GM19455 (cell line): ENCODE measurements around the gene NELFB.

ENCODE experiments used
- ATAC-seq: cut with Tn5 transposase; IDR thresholded peaks from one replicate; pipeline ENCODE4 v1.9.1; 2021; ENCODE audit not compliant: unreplicated experiment

The NELFB gene

DNA sequence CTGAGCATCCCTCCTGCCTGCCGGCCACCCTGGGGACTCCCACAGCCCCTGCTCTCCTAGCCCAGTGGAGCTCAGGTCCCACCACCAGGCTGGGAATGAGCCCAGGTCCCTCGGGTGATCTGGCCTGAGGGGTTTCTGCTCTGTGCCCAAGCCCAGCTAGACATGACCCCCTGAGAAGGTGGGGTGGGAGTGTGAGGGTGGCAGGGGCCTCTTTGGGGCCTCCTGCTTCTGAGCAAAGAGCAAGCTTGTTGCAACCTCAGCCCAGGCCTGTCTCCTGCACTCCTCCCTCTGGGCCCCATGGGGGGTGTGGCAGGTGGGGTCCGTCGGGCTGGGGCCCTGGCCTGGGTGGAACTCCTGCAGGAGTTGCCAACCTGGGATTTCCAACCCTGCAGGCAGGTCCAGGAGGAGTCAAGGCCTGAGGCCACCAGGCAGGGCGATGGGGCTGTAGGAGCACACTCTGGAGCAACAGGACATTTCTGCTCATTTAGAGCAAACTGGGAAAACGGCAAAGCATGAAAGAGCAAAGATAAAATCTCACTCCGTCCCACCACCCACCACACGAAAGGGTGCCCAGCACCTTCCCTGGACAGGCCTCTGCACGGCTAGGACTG, 58.3 kb downstream of the NELFB start:
- no peak for ATAC-seq

DNA sequence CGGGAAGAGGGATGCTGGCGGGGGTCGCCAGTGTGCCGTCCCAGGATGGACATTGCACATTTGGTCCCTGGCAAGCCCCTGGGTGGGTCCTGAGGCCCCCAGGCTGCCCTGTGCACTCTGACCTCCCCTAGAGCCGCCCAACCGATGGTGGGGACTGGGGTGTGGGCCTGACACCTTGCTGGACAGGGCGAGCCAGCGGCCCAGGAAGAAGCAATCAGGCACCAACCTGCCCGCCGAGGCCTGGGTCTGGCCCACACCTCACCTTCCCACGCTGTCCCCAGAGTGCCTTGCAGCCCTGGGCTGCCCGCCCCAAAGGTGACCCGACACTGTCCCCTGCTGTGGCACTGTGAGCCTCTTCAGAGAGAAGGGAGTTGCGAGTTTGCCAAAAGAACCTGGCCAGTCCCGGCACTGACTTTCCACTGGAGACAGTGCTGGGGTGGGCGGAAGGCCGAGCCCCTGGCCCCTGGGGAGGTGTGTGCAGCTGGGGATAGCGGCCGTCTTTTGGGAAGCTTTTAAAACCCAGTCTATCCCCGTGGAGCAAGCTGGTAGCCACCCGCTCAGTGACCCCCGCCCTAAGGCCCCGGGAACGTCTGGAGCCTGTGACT, 58.9 kb downstream of the NELFB start:
- no peak for ATAC-seq

DNA sequence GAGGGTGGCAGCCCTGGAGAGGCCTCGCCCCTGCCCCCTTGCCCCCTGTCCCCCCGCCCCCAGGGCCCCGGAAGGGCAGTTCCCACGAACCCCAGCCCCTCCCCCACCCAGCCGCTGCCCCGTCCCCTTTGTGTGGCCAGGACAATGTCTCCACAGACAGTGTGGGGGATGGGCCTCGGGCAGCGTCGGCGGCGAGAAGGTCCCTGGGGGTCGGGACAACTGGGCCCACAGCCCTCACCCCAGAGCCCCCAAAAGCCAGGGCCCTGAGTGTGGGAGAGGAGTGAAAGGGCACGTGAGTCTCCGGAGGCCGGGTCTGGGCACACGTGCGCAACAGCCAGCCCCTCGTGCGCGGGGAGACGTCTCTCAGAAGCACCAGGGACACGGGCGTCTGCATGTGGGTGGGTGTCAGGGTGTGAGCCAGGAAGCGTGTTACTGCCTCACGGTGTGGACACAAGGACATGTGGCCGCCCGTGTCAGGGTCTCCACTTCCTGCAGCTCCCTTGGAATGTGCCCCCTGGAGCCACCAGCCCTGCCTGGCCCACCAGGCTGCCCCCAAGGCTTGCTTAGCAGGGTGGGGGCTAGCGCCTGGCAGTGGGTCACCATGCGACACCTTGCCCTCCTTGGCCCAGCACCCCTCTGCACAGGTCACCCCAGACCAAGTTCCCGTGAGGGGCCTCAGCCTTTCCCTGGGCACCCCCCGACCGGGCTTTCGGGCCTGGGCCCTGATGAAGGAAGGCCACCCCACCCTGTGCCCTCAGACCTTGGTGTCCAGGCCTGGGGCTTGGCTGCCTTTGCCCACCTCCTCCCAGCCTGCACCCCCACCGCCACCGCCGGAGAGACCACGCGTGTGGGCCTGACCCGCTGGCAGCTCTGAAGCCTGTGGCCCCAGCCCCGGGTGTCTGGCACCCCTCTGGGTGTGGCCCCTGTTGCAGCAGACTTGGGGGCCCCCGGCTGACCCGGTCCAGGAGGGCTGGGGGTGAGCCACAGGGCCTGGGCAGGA, 59.7 kb downstream of the NELFB start:
- no peak for ATAC-seq

DNA sequence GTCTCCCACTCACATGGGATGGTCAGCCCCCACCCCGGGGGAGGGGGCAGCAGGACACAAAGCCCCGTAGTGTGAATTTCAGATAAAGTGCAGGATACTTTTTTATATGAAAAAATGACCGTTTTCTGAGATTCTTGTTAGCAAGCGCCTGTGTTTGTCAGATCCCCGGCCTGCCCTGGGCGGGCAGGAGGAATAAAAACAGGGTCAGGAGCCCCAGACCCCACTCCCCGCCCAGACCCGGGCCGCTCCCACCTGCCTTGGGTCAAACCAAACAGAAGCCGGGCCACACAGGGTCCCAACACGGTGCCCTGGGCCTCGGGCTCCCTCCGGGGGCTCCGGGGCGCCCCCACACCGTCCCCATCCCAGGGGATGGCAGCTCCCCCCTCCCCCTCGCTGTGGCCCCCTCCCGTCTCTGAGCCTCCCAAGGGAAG, 60.5 kb downstream of the NELFB start:
- ATAC-seq = no peak

DNA sequence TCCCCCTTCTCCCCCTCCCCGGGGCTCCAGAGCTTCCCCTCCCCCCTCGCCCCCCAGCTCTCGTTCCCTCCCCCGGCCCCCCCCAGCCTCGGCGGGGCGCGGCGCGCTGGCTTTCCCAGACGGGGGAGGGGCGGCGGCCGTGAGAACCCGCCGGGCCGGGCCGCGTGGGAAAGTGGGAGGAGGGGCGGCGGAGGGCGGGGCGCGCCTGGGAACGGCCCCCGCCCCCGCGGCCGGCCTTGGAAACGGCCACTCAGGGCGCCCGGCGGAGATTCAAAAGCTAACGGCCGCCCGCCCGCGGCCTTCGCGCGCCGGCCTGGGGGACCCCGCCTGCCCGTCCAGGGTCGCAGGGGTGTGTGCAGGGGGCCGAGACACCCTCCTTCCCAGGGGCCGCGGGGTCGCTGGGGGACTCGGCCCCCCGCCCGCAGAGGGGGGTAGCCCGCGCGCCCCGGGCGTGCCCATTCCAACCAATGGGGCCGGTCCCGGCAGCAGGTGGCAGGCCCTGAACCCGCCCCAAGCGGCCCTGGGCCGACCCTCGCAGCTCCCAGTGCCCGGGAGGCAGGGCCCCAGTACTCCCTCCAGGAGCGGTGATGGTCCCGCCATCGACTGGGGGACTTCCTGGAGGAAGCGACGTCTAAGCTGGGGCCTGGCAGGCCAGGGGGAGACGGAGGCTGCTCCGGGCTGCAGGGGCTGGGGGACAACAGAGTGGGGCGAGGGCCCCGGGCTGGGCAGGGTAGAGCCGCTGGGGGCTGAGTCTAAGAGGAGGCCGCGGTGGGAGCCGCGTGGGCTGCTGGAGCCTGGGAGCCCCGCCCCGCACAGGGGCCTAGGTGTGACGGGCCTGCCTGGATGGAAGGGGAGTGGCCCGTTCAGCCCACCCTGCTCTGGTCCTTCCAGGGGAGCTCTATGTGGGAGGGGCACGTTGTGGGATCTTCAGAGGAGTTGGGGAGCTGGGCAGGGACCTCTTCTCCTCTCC, 61.2 kb downstream of the NELFB start:
- no peak for ATAC-seq

DNA sequence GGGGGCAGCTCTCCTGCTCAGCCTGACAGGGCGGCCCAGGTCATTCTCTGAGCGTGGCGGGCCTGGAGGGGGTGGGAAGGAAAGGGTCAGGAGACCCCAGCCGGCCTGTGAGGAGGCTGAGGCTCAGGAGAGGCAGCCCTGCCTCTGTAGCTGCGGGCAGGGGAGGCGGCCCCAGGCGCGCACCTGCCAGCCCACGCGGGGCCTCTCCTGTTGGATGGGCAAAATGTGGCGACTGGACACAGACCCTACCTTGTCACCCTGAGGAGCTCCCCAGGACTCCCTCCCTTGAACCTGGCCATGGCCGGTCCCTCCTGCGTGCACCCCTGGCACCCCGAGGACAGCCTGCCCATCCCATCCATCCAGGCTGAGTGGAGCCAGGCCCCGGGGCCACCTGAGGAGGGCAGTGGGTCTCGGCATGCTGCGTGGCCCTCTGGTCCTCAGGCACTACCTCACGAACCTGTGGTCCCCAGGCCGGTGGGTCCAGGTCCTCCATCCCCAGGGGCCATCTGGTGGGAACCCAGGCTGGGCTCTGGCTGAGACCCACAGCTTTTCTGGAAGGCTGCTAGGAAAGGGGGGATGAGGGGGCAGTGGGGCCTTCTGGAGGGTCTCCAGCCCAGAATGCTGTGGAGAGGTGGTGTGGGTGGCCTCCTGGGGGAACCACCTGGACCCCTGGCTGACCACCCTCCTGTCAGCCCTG, 62.0 kb downstream of the NELFB start:
- no peak for ATAC-seq

DNA sequence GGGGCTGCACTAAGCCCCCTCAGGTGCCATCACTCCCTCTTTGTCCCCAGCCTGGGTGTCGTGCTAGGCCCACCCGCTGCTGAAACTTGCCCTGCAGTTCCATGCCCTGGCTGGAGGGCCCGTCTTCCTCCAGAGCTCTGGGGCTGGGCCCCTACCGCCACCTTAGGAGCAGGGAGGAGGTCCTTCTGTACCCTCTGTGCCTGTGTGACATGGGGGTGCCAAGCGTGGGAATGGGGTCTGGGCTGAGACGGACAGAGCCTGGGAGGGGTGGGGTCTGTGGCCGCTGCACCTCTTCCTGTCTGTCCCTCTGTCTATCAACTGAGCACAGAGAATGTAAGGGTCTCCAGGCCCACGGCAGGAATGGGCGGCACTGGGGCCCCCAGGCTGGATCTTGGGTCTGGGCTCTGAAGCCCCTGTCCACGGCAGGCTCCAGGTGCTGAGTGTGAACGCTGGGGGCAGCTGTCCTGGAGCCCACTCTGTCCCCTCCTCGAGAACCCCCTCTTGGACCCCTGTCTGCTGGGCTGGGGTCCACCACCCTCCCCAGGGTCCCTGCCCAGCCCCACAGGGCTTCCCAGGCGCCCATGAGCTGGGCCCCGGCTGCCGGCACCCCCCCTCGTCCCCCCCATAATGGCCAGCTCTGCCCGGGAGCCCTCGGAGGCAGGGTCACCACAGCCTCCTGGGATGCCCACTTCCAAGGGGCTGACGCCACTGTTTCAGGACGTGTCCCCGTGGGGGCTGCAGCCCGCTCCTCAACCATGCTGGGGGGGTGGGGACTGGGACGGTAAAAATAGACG, 62.8 kb downstream of the NELFB start:
- ATAC-seq = no peak

DNA sequence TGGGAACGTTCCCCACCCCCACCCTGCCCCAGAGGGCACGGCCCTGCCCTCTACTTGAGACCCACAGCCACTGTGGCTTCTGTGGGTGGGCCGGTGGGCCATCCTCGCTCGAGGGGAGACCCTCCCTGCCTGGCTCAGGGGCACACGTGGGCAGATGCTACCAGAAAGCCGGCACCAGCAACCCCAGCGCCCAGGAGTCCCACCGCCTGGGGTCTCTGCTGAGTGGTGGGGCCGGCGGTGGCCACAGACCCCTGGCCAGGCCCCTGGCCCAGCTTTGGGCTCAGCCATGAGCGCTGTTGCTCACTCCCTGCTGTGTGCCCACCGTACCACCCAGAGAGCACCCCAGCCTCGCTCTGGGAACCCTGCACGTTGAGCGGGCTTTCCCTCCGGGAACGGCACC, 63.5 kb downstream of the NELFB start:
- ATAC-seq = no peak

DNA sequence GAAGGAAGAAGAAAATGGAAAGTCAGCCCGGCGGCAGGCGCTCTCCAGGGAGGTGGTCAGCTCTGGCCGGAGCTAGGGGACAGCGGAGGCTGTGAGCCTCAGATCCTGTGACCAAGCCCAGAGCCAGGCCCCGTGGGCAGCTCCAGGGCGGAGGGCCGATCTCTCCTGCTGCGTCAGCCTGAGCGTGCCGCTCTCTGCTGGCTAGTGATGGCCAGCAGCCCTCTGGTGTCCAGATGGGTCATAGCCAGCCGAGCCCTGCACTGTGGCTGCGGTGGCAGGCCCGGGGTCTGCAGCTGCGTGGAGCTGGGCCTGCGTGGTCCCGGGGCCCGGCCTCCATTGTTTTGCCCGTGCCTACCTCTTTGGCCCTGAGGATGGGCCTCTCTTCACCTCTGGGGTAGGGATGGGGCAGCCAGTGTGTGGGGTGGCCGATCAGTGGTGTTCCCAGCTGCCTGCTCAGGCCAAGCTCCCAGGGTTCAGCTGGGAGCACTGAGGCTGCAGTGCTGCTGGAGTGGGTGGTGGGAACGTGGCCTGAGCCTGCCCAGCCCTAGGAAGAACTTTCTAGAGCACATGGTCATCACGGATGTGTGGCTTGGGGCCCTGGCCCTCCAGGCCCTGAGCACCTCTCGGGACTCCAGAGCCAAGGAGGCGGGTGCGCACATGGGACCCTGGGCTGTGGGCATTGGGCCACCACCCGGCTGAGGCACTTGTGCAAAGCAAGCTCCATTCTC, 64.0 kb downstream of the NELFB start:
- no peak for ATAC-seq

DNA sequence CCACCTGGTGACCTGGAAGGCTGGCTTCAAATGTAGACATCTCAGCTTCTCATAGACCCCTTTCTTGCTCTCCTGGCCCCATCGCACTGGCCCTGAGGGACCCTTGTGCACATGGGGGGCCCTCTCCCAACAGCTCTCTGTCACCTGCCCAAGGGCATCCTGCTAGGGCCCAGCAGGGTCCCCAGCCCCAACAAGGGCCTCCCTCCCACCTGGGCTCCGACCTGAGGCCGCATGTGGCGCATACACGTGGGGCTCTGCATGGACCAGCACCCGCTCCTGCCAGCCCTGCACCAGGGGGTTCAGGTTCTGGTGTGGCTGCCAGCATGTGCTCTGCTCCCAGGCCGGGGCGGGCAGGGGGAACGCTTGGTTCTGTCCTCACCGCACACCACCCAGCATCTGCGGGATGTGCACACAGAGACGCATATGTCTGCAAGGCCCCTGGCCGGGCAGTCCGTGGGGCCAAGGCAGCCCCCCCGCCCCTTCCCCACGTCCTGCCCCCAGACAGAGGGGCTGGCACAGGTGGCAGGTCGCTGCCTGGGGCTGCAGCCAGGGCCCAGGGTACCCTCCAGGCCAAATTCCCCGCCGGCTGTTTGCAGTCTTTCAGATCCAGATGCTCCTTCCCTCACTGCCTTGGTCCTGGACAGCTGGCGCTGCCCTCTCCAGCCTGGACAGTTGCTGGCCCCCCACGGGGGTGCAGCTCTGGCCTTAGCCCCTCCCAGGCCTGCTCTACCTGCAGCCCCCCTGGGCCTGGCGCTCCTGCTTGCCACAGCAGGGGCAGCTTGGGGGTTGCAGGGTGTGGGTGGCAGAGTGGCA, 64.8 kb downstream of the NELFB start:
- no peak for ATAC-seq

DNA sequence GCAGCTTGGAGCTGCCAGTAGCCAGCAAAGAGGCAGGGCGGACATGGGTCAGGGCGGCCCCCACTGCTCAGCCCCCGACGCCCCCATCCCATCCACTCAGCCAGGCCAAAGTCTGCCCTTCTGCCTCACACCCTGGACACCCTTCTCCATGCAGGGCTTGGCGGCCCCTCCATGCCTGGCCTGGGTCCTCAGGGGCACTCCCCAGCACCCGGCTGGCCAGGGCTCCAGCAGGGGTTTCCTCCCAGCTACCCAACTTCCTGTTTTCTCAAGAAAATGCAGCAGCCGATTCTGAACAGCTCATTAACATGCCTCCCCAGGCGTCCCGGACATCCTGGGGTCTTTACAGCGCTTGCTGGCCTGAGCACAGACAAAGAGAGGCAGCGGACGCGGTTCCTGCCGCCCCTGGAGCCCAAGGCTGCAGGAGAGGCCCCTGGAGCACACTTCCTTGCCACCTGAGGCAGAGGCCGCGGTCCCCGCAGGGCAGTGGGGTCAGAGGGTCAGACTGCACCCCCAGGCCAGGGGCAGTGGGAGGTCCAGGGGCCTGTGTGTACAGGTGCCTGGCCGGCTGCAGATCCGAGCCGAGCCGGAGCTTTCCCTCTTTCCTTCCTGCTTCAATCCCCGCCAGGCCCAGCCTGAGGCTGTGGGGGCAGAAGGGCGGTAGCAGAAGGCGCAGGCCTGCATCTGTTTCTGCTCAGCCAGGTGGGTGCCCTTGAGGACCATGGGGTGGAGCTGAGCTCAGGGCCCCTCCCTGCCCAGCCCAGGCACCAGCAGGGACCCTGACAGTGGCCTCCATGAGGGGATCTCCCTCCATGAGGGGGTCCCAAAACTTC, 65.6 kb downstream of the NELFB start:
- no peak for ATAC-seq

DNA sequence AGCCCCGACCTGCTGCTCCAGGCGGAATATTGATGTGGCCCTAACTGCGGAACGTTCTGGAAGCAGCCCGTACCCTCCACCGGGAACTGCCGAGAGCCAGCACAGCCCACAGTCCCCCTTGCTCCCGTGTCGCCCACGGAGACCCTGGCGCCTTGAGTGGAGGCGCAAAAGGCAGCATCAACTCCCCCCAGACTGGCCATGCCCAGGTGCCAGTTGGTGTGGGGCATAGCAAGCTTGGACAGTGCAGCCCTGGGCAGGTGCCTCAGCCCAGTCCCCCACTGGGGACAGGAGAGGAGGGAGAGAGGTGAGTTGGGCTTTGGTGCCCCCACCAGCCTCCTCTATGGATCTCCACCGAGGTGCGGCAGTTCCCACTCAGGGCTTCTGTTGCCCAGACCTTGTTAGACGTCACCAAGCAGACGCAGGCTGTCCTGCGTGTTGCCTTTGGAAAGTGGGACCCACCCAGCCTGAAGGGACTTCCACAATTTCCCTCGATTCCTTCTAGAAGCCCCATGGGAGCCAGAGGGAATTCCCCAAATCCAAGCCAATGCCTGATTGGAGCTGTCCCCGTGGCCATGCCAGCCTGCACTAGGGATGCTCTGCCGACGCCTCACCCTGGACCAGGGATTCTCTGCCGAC, 66.7 kb downstream of the NELFB start:
- no peak for ATAC-seq
